HepG2 (cell line): ENCODE data around the gene SAP130. TPM values are rescaled to one million over a fixed set of nuclear protein-coding genes. Genes with fewer than 3 reads are reported as not detected.

Experiments used
- ATAC-seq: fragments of 200-7000 bp; cut with Tn5 transposase; 3 replicates; pipeline ENCODE4 v1.9.1; 2020; ENCODE audit warnings: mild to moderate bottlenecking, moderate library complexity
- BruUV-seq: library from RNA; stranded (reverse); fragments of 400-500 nt; replicated peaks from 2 replicates; lab custom pipeline; 2021; lab: Mats Ljungman, UMichigan
- CTCF ChIA-PET: fragments of 300-600 bp; formaldehyde crosslinking; extraction: SDS; loops from one replicate; lab custom pipeline; 2021; ENCODE audit warnings: low total read pairs, inconsistent platforms, low intra/inter-chr PET ratio; lab: Yijun Ruan, JAX
- POLR2A ChIA-PET: fragments of 350-600 bp; sonication (Branson Sonifier 250); formaldehyde crosslinking; loops from one replicate; lab custom pipeline; 2020; ENCODE audit warnings: antibody characterized with exemption, inconsistent platforms; lab: Yijun Ruan, JAX
- DNase-seq: peaks from one replicate; pipeline ENCODE4 v3.0.0-alpha.2; 2015; ENCODE audit warnings: low spot score
- FAIRE-seq: peaks from 3 replicates; lab custom pipeline; 2011; peaks lifted over from hg19 to GRCh38; lab: Jason Lieb, UNC
- H2AFZ ChIP-seq: one replicate; pipeline ENCODE4 v1.6.1; 2011; ENCODE audit warnings: low read length, inconsistent platforms
- H3K27ac ChIP-seq: fragments of 300-600 bp; 3 replicates; pipeline ENCODE4 v1.8.0; 2011; ENCODE audit warnings: mixed run types, mild to moderate bottlenecking, mixed read lengths, low read length, inconsistent platforms; ENCODE audit not compliant: insufficient read depth; ENCODE audit errors: extremely low read length
- H3K27me3 ChIP-seq, 2 experiments: fragments of 200-600 bp in 1 of 2; 2 replicates in 1 of 2; 3 replicates in 1 of 2; pipeline versions ENCODE4 v1.6.0 to v1.8.0; 2011; ENCODE audit warnings: low read length in 2 of 2, mild to moderate bottlenecking in 2 of 2, moderate library complexity in 2 of 2, inconsistent platforms in 1 of 2; ENCODE audit not compliant: insufficient read depth in 2 of 2, control insufficient read depth in 1 of 2
- H3K36me3 ChIP-seq, 2 experiments: fragments of 200-600 bp in 1 of 2; replicated peaks in 1 of 2; 2 replicates in 1 of 2; 3 replicates in 1 of 2; pipeline versions ENCODE4 v1.5.1 to v1.8.0; 2011; ENCODE audit warnings: low read length in 2 of 2, inconsistent platforms in 1 of 2; ENCODE audit not compliant: insufficient read depth in 2 of 2, control insufficient read depth in 1 of 2
- H3K4me1 ChIP-seq: 2 replicates; pipeline ENCODE4 v1.5.1; 2012; ENCODE audit warnings: low read length, inconsistent platforms; ENCODE audit not compliant: insufficient read depth
- H3K4me2 ChIP-seq: 2 replicates; pipeline ENCODE4 v1.6.0; 2011; ENCODE audit warnings: low read depth, low read length, inconsistent platforms
- H3K4me3 ChIP-seq, 3 experiments: fragments of 200-600 bp in 1 of 3; sonication (generic), shearing (Covaris generic) in 1 of 3; replicated peaks in 1 of 3; 2 replicates each; pipeline ENCODE4 v1.5.1; 2011 to 2016; ENCODE audit warnings: low read length in 3 of 3, inconsistent platforms in 2 of 3, low read depth in 2 of 3, mild to moderate bottlenecking in 2 of 3, control low read depth in 1 of 3, mixed read lengths in 1 of 3; ENCODE audit not compliant: insufficient read depth in 1 of 3
- H3K79me2 ChIP-seq: one replicate; pipeline ENCODE4 v1.6.1; 2011; ENCODE audit warnings: low read length, inconsistent platforms; ENCODE audit not compliant: insufficient read depth
- H3K9ac ChIP-seq: 2 replicates; pipeline ENCODE4 v1.6.0; 2011; ENCODE audit warnings: mild to moderate bottlenecking, low read depth, low read length, inconsistent platforms; ENCODE audit not compliant: insufficient read depth
- H3K9me3 ChIP-seq: 2 replicates; pipeline ENCODE4 v1.5.1; 2012; ENCODE audit warnings: mild to moderate bottlenecking, low read length
- H4K20me1 ChIP-seq: 2 replicates; pipeline ENCODE4 v1.6.0; 2011; ENCODE audit warnings: inconsistent platforms, mild to moderate bottlenecking, low read length, moderate library complexity; ENCODE audit not compliant: insufficient read depth
- FOSL2 ChIP-seq: sonication (generic); formaldehyde crosslinking; IDR thresholded peaks from 2 replicates; pipeline ENCODE4 v1.4.0; 2020; ENCODE audit warnings: missing genetic modification reagents
- MYC ChIP-seq: sonication (generic); formaldehyde crosslinking; IDR thresholded peaks from 2 replicates; pipeline ENCODE4 v1.9.0; 2021; ENCODE audit warnings: missing genetic modification reagents, borderline replicate concordance
- NCOA1 ChIP-seq: sonication (generic); formaldehyde crosslinking; IDR thresholded peaks from 2 replicates; pipeline ENCODE4 v1.9.0; 2021; ENCODE audit warnings: missing genetic modification reagents
- REXO4 ChIP-seq: sonication (generic); formaldehyde crosslinking; IDR thresholded peaks from 2 replicates; pipeline ENCODE4 v1.8.0; 2022; ENCODE audit warnings: missing genetic modification reagents, mild to moderate bottlenecking, borderline replicate concordance
- SMAD9 ChIP-seq: sonication (generic); formaldehyde crosslinking; IDR thresholded peaks from 2 replicates; pipeline ENCODE4 v1.5.1; 2020; ENCODE audit warnings: mild to moderate bottlenecking, missing genetic modification reagents
- ZNF552 ChIP-seq: sonication (generic); formaldehyde crosslinking; IDR thresholded peaks from 2 replicates; pipeline ENCODE4 v1.9.0; 2022; ENCODE audit warnings: missing genetic modification reagents, mild to moderate bottlenecking, borderline replicate concordance
- ZNF766 ChIP-seq: sonication (generic); formaldehyde crosslinking; IDR thresholded peaks from 2 replicates; pipeline ENCODE4 v1.5.0; 2020; ENCODE audit warnings: missing genetic modification reagents, borderline replicate concordance
- WGBS: methylation state at CpG from one replicate; pipeline ENCODE4 v1.1.6; 2017; ENCODE audit warnings: low lambda C conversion rate; 5-methylcytosine and 5-hydroxymethylcytosine counted together
- in situ Hi-C: cut with HindIII; loops from 2 replicates; pipeline ENCODE4 v1.10.0; 2017; ENCODE audit warnings: low pct_unique_long_range_greater_than_20kb; ENCODE audit not compliant: extremely low pct_ligation_motif_present
- intact Hi-C: fragments of 100-400 bp; cut with micrococcal nuclease; formaldehyde crosslinking; loops from one replicate; pipeline ENCODE4 v1.10.0; 2022; ENCODE audit not compliant: unreplicated experiment
- polyA plus RNA-seq, 8 experiments: library from polyadenylated mRNA; depleted of rRNA in 3 of 8; stranded (reverse) in 7 of 8; unstranded in 1 of 8; fragments of >200 nt; fragmentation: Illumina TruSeq in 4 of 8; extraction: Trizol in 4 of 8; gene quantifications; 2 replicates each; pipeline versions ENCODE4 v1.2.1 to v1.2.3, GENCODE V29; 2011 to 2016; ENCODE audit warnings: low read depth in 4 of 8, missing spikeins in 1 of 8, mixed read lengths in 1 of 8; ENCODE audit not compliant: insufficient read depth in 1 of 8
- total RNA-seq, 5 experiments: library from RNA; depleted of rRNA; stranded (reverse); fragments of >200 nt; fragmentation: Illumina TruSeq; extraction: Trizol; gene quantifications; 2 replicates each; pipeline ENCODE4 v1.2.3, GENCODE V29; 2016; ENCODE audit warnings: low read depth in 1 of 5
- TF ChIP-seq, protein P1 (sequence below): sonication (generic); formaldehyde crosslinking; IDR thresholded peaks from 2 replicates; pipeline ENCODE4 v1.5.0; 2020; ENCODE audit warnings: mild to moderate bottlenecking, missing genetic modification reagents
- TF ChIP-seq, protein P2 (sequence below): sonication (generic); formaldehyde crosslinking; IDR thresholded peaks from 2 replicates; pipeline ENCODE4 v1.4.0; 2020; ENCODE audit warnings: missing genetic modification reagents; ENCODE audit errors: not compliant biosample characterization

The SAP130 gene
- total and polyA plus RNA-seq, 2 of the 13 experiments (the other 11 are each of a cell fraction or from before 2014, with no cell fraction given): 11.1 to 18.6 TPM

GRCh38 chr2:128041561-128041960 is 13.7 kb upstream of the SAP130 start:
- Histone ChIP-seq H3K4me2 (no peak overlapping the region), H3K4me1 (no peaks in the 10 kb centered on the region), H2AFZ (no peak overlapping the region), H3K79me2 (no peaks in the 10 kb centered on the region), H3K9me3 (peaks cover 39% of the 10 kb centered on the region), H3K4me3 (no peak overlapping the region), H3K27ac (no peak overlapping the region), H3K9ac (no peak overlapping the region), H3K27me3 (peaks cover 2 to 37% of the 10 kb centered on the region in 2 experiments; a peak in 4 of 5 replicates), H3K36me3 (no peaks in the 10 kb centered on the region), H4K20me1 (no peaks in the 10 kb centered on the region)
- WGBS: 10% methylated on average over 3 of the region's 3 CpGs
- DNase-seq: no peak
- in situ Hi-C loops (no loop called here), intact Hi-C loops (no loop called here)
- POLR2A ChIA-PET: no interaction called here
- CTCF ChIA-PET: no interaction called here
- FAIRE-seq: no peak
- TF ChIP-seq ZNF552 (no peak), FOSL2 (CRISPR knock-in tag) (peak; percentile 65)
- BruUV-seq: no TSS peak
- no peak for ATAC-seq

DNA sequence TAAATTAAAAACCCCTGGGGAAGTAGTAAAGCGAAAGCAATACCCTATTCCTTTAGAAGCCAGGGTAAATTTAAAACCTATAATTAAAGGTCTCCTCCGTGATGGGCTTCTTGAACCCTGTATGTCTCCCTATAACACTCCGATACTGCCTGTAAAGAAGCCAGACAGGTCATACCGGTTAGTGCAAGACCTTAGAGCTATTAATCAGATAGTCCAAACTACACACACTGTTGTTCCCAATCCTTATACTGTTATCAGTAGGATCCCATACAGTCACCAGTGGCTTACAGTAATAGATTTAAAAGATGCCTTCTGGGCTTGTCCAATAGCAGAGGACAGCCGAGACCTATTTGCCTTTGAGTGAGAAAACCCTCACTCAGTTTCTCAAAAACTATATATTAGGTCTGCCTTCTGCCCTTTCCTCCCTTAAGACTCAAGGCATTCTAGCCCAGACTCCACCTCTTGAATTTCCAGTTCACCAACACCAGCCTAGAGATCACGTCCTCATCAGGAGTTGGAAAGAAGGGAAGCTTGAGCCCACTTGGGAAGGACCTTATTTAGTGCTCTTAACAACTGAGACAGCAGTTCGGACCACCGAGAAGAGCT is 12.4 kb upstream of the SAP130 start:
- ATAC-seq (no peak), FAIRE-seq (no peak), DNase-seq (no peak)
- ChIA-PET POLR2A (no interaction called here), CTCF (no interaction called here)
- Histone ChIP-seq H3K9ac (no peak overlapping the region), H3K4me3 (no peak overlapping the region), H3K79me2 (no peaks in the 10 kb centered on the region), H3K4me1 (no peaks in the 10 kb centered on the region), H3K4me2 (no peak overlapping the region), H3K36me3 (no peaks in the 10 kb centered on the region), H4K20me1 (no peaks in the 10 kb centered on the region), H3K27ac (no peak overlapping the region), H3K27me3 (peaks cover 2 to 37% of the 10 kb centered on the region in 2 experiments; a peak in 4 of 5 replicates), H3K9me3 (peaks cover 51% of the 10 kb centered on the region), H2AFZ (no peak overlapping the region)
- TF ChIP-seq, protein P1, sequence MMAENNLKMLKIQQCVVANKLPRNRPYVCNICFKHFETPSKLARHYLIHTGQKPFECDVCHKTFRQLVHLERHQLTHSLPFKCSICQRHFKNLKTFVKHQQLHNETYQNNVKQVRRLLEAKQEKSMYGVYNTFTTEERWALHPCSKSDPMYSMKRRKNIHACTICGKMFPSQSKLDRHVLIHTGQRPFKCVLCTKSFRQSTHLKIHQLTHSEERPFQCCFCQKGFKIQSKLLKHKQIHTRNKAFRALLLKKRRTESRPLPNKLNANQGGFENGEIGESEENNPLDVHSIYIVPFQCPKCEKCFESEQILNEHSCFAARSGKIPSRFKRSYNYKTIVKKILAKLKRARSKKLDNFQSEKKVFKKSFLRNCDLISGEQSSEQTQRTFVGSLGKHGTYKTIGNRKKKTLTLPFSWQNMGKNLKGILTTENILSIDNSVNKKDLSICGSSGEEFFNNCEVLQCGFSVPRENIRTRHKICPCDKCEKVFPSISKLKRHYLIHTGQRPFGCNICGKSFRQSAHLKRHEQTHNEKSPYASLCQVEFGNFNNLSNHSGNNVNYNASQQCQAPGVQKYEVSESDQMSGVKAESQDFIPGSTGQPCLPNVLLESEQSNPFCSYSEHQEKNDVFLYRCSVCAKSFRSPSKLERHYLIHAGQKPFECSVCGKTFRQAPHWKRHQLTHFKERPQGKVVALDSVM (CRISPR knock-in tag): no peak
- TF ChIP-seq, protein P2, sequence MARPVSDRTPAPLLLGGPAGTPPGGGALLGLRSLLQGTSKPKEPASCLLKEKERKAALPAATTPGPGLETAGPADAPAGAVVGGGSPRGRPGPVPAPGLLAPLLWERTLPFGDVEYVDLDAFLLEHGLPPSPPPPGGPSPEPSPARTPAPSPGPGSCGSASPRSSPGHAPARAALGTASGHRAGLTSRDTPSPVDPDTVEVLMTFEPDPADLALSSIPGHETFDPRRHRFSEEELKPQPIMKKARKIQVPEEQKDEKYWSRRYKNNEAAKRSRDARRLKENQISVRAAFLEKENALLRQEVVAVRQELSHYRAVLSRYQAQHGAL (CRISPR knock-in tag): no peak
- no peak for TF ChIP-seq REXO4 (CRISPR knock-in tag)
- no peak for TF ChIP-seq ZNF766
- no peak for TF ChIP-seq NCOA1 (CRISPR knock-in tag)
- no peak for TF ChIP-seq MYC (CRISPR knock-in tag)
- no peak for TF ChIP-seq SMAD9 (CRISPR knock-in tag)
- in situ Hi-C loops (no loop called here), intact Hi-C loops (no loop called here)
- BruUV-seq: no TSS peak
- 26% methylated on average over 8 of the region's 8 CpGs for WGBS
